ENCODE results near the gene EPN2. TPM values are rescaled to one million over a fixed set of nuclear protein-coding genes. Genes with fewer than 3 reads are reported as not detected.

EPN2 gene
- total RNA-seq, 1 experiment from 2014 or later = 57.8 TPM

DNA sequence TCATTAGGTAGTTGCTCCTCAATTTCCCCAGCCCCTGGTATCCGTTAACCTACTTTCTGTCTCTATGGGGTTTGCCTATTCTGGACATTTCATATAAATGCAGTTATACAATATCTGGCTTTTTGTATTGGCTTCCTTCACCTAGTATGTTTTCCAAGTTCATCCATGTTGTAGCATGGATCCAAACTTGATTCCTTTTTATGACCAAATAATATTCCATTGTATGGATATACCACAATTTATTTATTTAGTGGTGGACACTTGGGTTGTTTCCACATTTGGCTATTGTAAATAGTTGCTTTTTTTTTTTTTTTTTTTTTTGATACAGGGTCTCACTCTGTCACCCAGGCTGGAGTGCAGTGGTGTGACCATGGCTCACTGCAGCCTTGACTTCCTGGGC is 15.9 kb downstream of the EPN2 start:
- Histone ChIP-seq H4K5ac (ENCODE audit: insufficient read length, low read depth, low read length) (no peak overlapping the region), H3K27ac (ENCODE audit: insufficient read length, low read depth, low read length) (no peak overlapping the region), H3K14ac (ENCODE audit: insufficient read depth, low read length) (no peak overlapping the region), H3K79me1 (ENCODE audit: insufficient read depth, low read depth, low read length, poor library complexity, severe bottlenecking) (peaks cover 10% of the 10 kb centered on the region), H3K4me1 (ENCODE audit: insufficient read depth, low read length) (no peaks in the 10 kb centered on the region), H3K4ac (ENCODE audit: low read depth, low read length) (no peak overlapping the region), H2AFZ (ENCODE audit: low read length) (no peak overlapping the region), H2BK20ac (ENCODE audit: low read depth, low read length, poor library complexity, severe bottlenecking) (no peak overlapping the region), H3K4me2 (ENCODE audit: insufficient read depth, insufficient read length, low read length) (no peak overlapping the region), H4K20me1 (ENCODE audit: control insufficient read depth, insufficient read depth, insufficient read length) (no peaks in the 10 kb centered on the region), H2AK5ac (ENCODE audit: insufficient read length, low read length) (no peak overlapping the region), H2BK15ac (ENCODE audit: low read depth, low read length) (no peak overlapping the region), H3K56ac (ENCODE audit: insufficient read length, low read depth, low read length) (no peak overlapping the region), H3K27me3 (ENCODE audit: insufficient read depth, low read length) (no peaks in the 10 kb centered on the region), H2BK5ac (ENCODE audit: insufficient read length, low read length) (no peak overlapping the region), H3T11ph (ENCODE audit: low read length) (no peak overlapping the region), H3K9ac (ENCODE audit: extremely low read depth, insufficient read length, low read length) (no peak overlapping the region), H3K23me2 (ENCODE audit: insufficient read length, low read depth, low read length, poor library complexity, severe bottlenecking) (no peaks in the 10 kb centered on the region), H3K9me3 (ENCODE audit: control insufficient read depth, low read depth, low read length) (no peaks in the 10 kb centered on the region), H2BK120ac (ENCODE audit: low read depth, low read length, poor library complexity, severe bottlenecking) (no peak overlapping the region), H3K79me2 (ENCODE audit: insufficient read depth, low read length) (no peaks in the 10 kb centered on the region; the same call in 1 of the 2 replicates), H3K23ac (ENCODE audit: insufficient read length, low read depth, low read length) (no peak overlapping the region), H4K91ac (ENCODE audit: insufficient read length, low read depth, low read length) (no peak overlapping the region), H2BK12ac (ENCODE audit: insufficient read length, low read depth, low read length) (no peak overlapping the region), H3K18ac (ENCODE audit: insufficient read length, low read depth, low read length) (no peak overlapping the region), H4K8ac (replicated peaks; ENCODE audit: insufficient read length, low read depth, low read length) (no peak overlapping the region)
- DNase-seq = no peak
- Mint-ChIP-seq H3K27ac (no peak overlapping the region), H3K4me1 (peaks cover 21 to 30% of the 10 kb centered on the region in 2 experiments), H3K36me3 (ENCODE audit: insufficient read depth in 1 of 3, low read depth in 3 of 3) (peaks cover 8 to 19% (median 10%) of the 10 kb centered on the region in 3 experiments), H3K27me3 (ENCODE audit: low read depth) (no peaks in the 10 kb centered on the region), H3K9me3 (peaks cover 5 to 6% of the 10 kb centered on the region in 2 experiments; a peak in 4 of 5 replicates), H3K4me3 (no peak overlapping the region)
- WGBS (ENCODE audit: extremely low coverage, insufficient read length, low lambda C conversion rate) = no CpG with 5 or more reads among the region's 1 CpG
- TF ChIP-seq, protein P1, sequence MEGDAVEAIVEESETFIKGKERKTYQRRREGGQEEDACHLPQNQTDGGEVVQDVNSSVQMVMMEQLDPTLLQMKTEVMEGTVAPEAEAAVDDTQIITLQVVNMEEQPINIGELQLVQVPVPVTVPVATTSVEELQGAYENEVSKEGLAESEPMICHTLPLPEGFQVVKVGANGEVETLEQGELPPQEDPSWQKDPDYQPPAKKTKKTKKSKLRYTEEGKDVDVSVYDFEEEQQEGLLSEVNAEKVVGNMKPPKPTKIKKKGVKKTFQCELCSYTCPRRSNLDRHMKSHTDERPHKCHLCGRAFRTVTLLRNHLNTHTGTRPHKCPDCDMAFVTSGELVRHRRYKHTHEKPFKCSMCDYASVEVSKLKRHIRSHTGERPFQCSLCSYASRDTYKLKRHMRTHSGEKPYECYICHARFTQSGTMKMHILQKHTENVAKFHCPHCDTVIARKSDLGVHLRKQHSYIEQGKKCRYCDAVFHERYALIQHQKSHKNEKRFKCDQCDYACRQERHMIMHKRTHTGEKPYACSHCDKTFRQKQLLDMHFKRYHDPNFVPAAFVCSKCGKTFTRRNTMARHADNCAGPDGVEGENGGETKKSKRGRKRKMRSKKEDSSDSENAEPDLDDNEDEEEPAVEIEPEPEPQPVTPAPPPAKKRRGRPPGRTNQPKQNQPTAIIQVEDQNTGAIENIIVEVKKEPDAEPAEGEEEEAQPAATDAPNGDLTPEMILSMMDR (conservative IDR thresholded peaks at IDR 0.05) = no peak

Data from H9 (cell line).